Neuronal stem cell (in vitro differentiated cells): ENCODE data around the gene STMN3.

ENCODE experiments used
- DNase-seq: peaks from one replicate; pipeline ENCODE4 v3.0.0-alpha.2; 2013; ENCODE audit warnings: low spot score
- H2AFZ ChIP-seq: one replicate; pipeline ENCODE4 v1.6.1; 2013; ENCODE audit warnings: mild to moderate bottlenecking, low read length, inconsistent platforms
- H2AK5ac ChIP-seq: 2 replicates; pipeline ENCODE4 v1.6.1; 2013; ENCODE audit warnings: low read depth, mild to moderate bottlenecking, inconsistent platforms, low read length, moderate library complexity, mixed read lengths
- H2BK120ac ChIP-seq: 2 replicates; pipeline ENCODE4 v1.6.1; 2013; ENCODE audit warnings: low read depth, mild to moderate bottlenecking, inconsistent platforms, low read length, moderate library complexity, mixed read lengths
- H2BK12ac ChIP-seq: one replicate; pipeline ENCODE4 v1.6.1; 2013; ENCODE audit warnings: low read length, inconsistent platforms
- H2BK15ac ChIP-seq: 2 replicates; pipeline ENCODE4 v1.6.1; 2013; ENCODE audit warnings: mild to moderate bottlenecking, low read length, inconsistent platforms, mixed read lengths
- H2BK5ac ChIP-seq: one replicate; pipeline ENCODE4 v1.6.1; 2013; ENCODE audit warnings: inconsistent platforms, mild to moderate bottlenecking, low read length, moderate library complexity
- H3K14ac ChIP-seq: one replicate; pipeline ENCODE4 v1.6.1; 2013; ENCODE audit warnings: low read length, inconsistent platforms
- H3K18ac ChIP-seq: 2 replicates; pipeline ENCODE4 v1.6.1; 2013; ENCODE audit warnings: low read length, inconsistent platforms
- H3K23ac ChIP-seq: 2 replicates; pipeline ENCODE4 v1.6.1; 2013; ENCODE audit warnings: low read depth, mild to moderate bottlenecking, mixed read lengths, low read length, inconsistent platforms; ENCODE audit not compliant: poor library complexity
- H3K27ac ChIP-seq: replicated peaks from 3 replicates; pipeline ENCODE4 v1.5.1; 2013; ENCODE audit warnings: low read length, inconsistent platforms
- H3K27me3 ChIP-seq, 3 experiments: 2 replicates each; pipeline ENCODE4 v1.6.1; 2013; ENCODE audit warnings: low read length in 3 of 3, mild to moderate bottlenecking in 2 of 3, inconsistent platforms in 1 of 3, low read depth in 1 of 3, mixed read lengths in 1 of 3, moderate library complexity in 1 of 3; ENCODE audit not compliant: control insufficient read depth in 3 of 3, insufficient read depth in 3 of 3
- H3K36me3 ChIP-seq, 2 donors: replicated peaks in 1 of 2; 2 replicates each; pipeline ENCODE4 v1.6.1; 2013; ENCODE audit warnings: low read length in 2 of 2; ENCODE audit not compliant: control insufficient read depth in 2 of 2, insufficient read depth in 2 of 2
- H3K4ac ChIP-seq: 2 replicates; pipeline ENCODE4 v1.6.1; 2013; ENCODE audit warnings: inconsistent platforms, mild to moderate bottlenecking, low read length, moderate library complexity
- H3K4me1 ChIP-seq, 2 donors: 1 replicate in 1 of 2; 2 replicates in 1 of 2; pipeline ENCODE4 v1.6.1; 2013; ENCODE audit warnings: low read length in 2 of 2, low read depth in 1 of 2; ENCODE audit not compliant: control insufficient read depth in 2 of 2, insufficient read depth in 1 of 2
- H3K4me2 ChIP-seq: one replicate; pipeline ENCODE4 v1.6.1; 2013; ENCODE audit warnings: mild to moderate bottlenecking, low read length, inconsistent platforms; ENCODE audit not compliant: insufficient read depth, poor library complexity, severe bottlenecking
- H3K4me3 ChIP-seq, 2 donors: 2 replicates each; pipeline ENCODE4 v1.5.1; 2013; ENCODE audit warnings: low read length in 2 of 2, mild to moderate bottlenecking in 2 of 2, inconsistent platforms in 1 of 2, moderate library complexity in 1 of 2
- H3K79me1 ChIP-seq: one replicate; pipeline ENCODE4 v1.6.1; 2013; ENCODE audit warnings: low read depth, mild to moderate bottlenecking, inconsistent platforms, low read length, moderate library complexity
- H3K9ac ChIP-seq: one replicate; pipeline ENCODE4 v1.6.1; 2013; ENCODE audit warnings: mild to moderate bottlenecking, low read depth, low read length, inconsistent platforms; ENCODE audit not compliant: poor library complexity
- H3K9me3 ChIP-seq, 2 donors: replicated peaks in 1 of 2; 2 replicates each; pipeline versions ENCODE3 to v1.6.1; 2013; ENCODE audit warnings: low read length in 2 of 2, mild to moderate bottlenecking in 2 of 2, inconsistent platforms in 1 of 2, low read depth in 1 of 2, mixed read lengths in 1 of 2, moderate library complexity in 1 of 2; ENCODE audit not compliant: control insufficient read depth in 2 of 2, insufficient read depth in 1 of 2
- H4K8ac ChIP-seq: one replicate; pipeline ENCODE4 v1.6.1; 2013; ENCODE audit warnings: low read depth, mild to moderate bottlenecking, inconsistent platforms, low read length, moderate library complexity
- H4K91ac ChIP-seq: one replicate; pipeline ENCODE4 v1.6.1; 2013; ENCODE audit warnings: low read length, low read depth, mild to moderate bottlenecking, inconsistent platforms; ENCODE audit not compliant: poor library complexity
- WGBS, 2 donors: extraction: QIAGEN DNeasy Blood & Tissue Kit; methylation state at CpG; one replicate each; pipeline ENCODE4 v1.1.7; 2013; ENCODE audit warnings: missing lambda C conversion rate in 2 of 2, mixed read lengths in 1 of 2; ENCODE audit not compliant: insufficient read length in 2 of 2, insufficient replicate concordance in 1 of 2; ENCODE audit errors: extremely low coverage in 2 of 2; 5-methylcytosine and 5-hydroxymethylcytosine counted together

The STMN3 gene

GRCh38 chr20:63697868-63698545 lies 44.8 kb upstream of the STMN3 start:
- no peak overlapping the region for H2AFZ ChIP-seq
- no peak overlapping the region for H3K4me3 ChIP-seq
- H3K23ac ChIP-seq: peak overlapping the region; percentile 85
- H2BK5ac ChIP-seq: no peak overlapping the region
- peaks cover 7 to 14% of the 10 kb centered on the region in 2 donors for H3K4me1 ChIP-seq
- H3K14ac ChIP-seq: peak overlapping the region; percentile 21
- no peak overlapping the region for H2BK120ac ChIP-seq
- H3K36me3 ChIP-seq: peaks cover 0 to 44% of the 10 kb centered on the region in 2 donors
- H4K91ac ChIP-seq: no peak overlapping the region
- H3K4ac ChIP-seq: no peak overlapping the region
- peaks cover 0 to 2% of the 10 kb centered on the region in 2 donors for H3K9me3 ChIP-seq
- WGBS, 2 donors: no CpG with 5 or more reads among the region's 40 CpGs
- no peak overlapping the region for H3K4me2 ChIP-seq
- DNase-seq: no peak
- peaks cover 6% of the 10 kb centered on the region for H3K79me1 ChIP-seq
- no peak overlapping the region for H2AK5ac ChIP-seq
- H3K27me3 ChIP-seq: no peaks in the 10 kb centered on the region
- H2BK12ac ChIP-seq: peak overlapping the region; percentile 58
- H3K9ac ChIP-seq: peak overlapping the region; percentile 50
- H4K8ac ChIP-seq: no peak overlapping the region
- H2BK15ac ChIP-seq: no peak overlapping the region
- no peak overlapping the region for H3K27ac ChIP-seq
- no peak overlapping the region for H3K18ac ChIP-seq

- H3K4me2 ChIP-seq: no peak overlapping the region
- H2AK5ac ChIP-seq: peak overlapping the region; percentile 96
- H3K23ac ChIP-seq: peak overlapping the region; percentile 100
- peak overlapping the region in 1 of 2 donors; percentile 31 for H3K4me3 ChIP-seq
- H3K79me1 ChIP-seq: peaks cover 6% of the 10 kb centered on the region
- no peak for DNase-seq
- no peak overlapping the region for H3K27ac ChIP-seq
- no CpG with 5 or more reads among the region's 7 CpGs for WGBS, 2 donors
- no peak overlapping the region for H2BK120ac ChIP-seq
- H3K14ac ChIP-seq: peak overlapping the region; percentile 67
- H2BK5ac ChIP-seq: no peak overlapping the region
- H2AFZ ChIP-seq: no peak overlapping the region
- no peak overlapping the region for H3K4ac ChIP-seq
- peaks cover 7 to 14% of the 10 kb centered on the region in 2 donors for H3K4me1 ChIP-seq
- H3K9me3 ChIP-seq: peaks cover 0 to 2% of the 10 kb centered on the region in 2 donors
- peak overlapping the region; percentile 58 for H2BK12ac ChIP-seq
- H4K8ac ChIP-seq: peak overlapping the region; percentile 48
- H3K18ac ChIP-seq: peak overlapping the region; percentile 94
- peaks cover 0 to 44% of the 10 kb centered on the region in 2 donors for H3K36me3 ChIP-seq
- H3K9ac ChIP-seq: peak overlapping the region; percentile 50
- no peak overlapping the region for H2BK15ac ChIP-seq
- no peaks in the 10 kb centered on the region for H3K27me3 ChIP-seq
- H4K91ac ChIP-seq: no peak overlapping the region
Observed at GRCh38 chr20:63697357-63697867, 44.2 kb upstream of the STMN3 start.

GRCh38 chr20:63696628-63697356 lies 43.6 kb upstream of the STMN3 start, which contains the start of gene TNFRSF6B:
TSS of gene TNFRSF6B (plus strand) at chr20:63696652. CDS start at chr20:63696768, 116 bp downstream.
- peak within 1 kb of the TSS; percentile 98 for H3K4ac ChIP-seq
- peak within 1 kb of the TSS; percentile 52 for H3K4me2 ChIP-seq
- no peak for DNase-seq
- H2AK5ac ChIP-seq: peak within 1 kb of the TSS; percentile 96
- H3K23ac ChIP-seq: peak within 1 kb of the TSS; percentile 100
- peak within 1 kb of the TSS; percentile 91 for H3K9ac ChIP-seq
- peak within 1 kb of the TSS; percentile 84 for H2BK12ac ChIP-seq
- H3K27me3 ChIP-seq: no peaks in the 10 kb centered on the region
- peak within 1 kb of the TSS; percentile 98 for H3K14ac ChIP-seq
- no peak within 1 kb of the TSS for H2AFZ ChIP-seq
- no peak within 1 kb of the TSS for H2BK5ac ChIP-seq
- H2BK15ac ChIP-seq: peak within 1 kb of the TSS; percentile 67
- H4K8ac ChIP-seq: peak within 1 kb of the TSS; percentile 48
- peak within 1 kb of the TSS; percentile 53 for H4K91ac ChIP-seq
- H3K27ac ChIP-seq: no peak within 1 kb of the TSS
- H3K4me3 ChIP-seq: peak within 1 kb of the TSS in 1 of 2 donors; percentile 60
- H3K4me1 ChIP-seq: peaks cover 7 to 14% of the 10 kb centered on the region in 2 donors
- WGBS, 2 donors: no CpG with 5 or more reads among the region's 52 CpGs
- H3K79me1 ChIP-seq: peaks cover 6% of the 10 kb centered on the region
- peaks cover 0 to 2% of the 10 kb centered on the region in 2 donors for H3K9me3 ChIP-seq
- peaks cover 0 to 42% of the 10 kb centered on the region in 2 donors for H3K36me3 ChIP-seq
- no peak within 1 kb of the TSS for H2BK120ac ChIP-seq
- peak within 1 kb of the TSS; percentile 94 for H3K18ac ChIP-seq

- H3K9ac ChIP-seq: peak overlapping the region; percentile 91
- no peak overlapping the region for H2BK5ac ChIP-seq
- H3K4me3 ChIP-seq: no peak overlapping the region
- no CpG with 5 or more reads among the region's 6 CpGs for WGBS, 2 donors
- H3K36me3 ChIP-seq: peaks cover 0 to 47% of the 10 kb centered on the region in 2 donors
- H3K4me1 ChIP-seq: peaks cover 7 to 14% of the 10 kb centered on the region in 2 donors
- H3K27ac ChIP-seq: no peak overlapping the region
- H3K4ac ChIP-seq: no peak overlapping the region
- H2BK12ac ChIP-seq: no peak overlapping the region
- no peak for DNase-seq
- peaks cover 0 to 2% of the 10 kb centered on the region in 2 donors for H3K9me3 ChIP-seq
- no peak overlapping the region for H3K4me2 ChIP-seq
- H2BK120ac ChIP-seq: no peak overlapping the region
- H4K91ac ChIP-seq: peak overlapping the region; percentile 53
- H3K79me1 ChIP-seq: peaks cover 6% of the 10 kb centered on the region
- H3K27me3 ChIP-seq: no peaks in the 10 kb centered on the region
- peak overlapping the region; percentile 100 for H3K23ac ChIP-seq
- H4K8ac ChIP-seq: no peak overlapping the region
- peak overlapping the region; percentile 40 for H2AK5ac ChIP-seq
- peak overlapping the region; percentile 94 for H3K18ac ChIP-seq
- H3K14ac ChIP-seq: no peak overlapping the region
- H2AFZ ChIP-seq: no peak overlapping the region
- no peak overlapping the region for H2BK15ac ChIP-seq
Observed at GRCh38 chr20:63696306-63696627, 43.0 kb upstream of the STMN3 start.
